GM04504 (cell line): ENCODE data around the gene ST3GAL5.

ENCODE experiments used
- DNase-seq: peaks from one replicate; pipeline ENCODE4 v3.0.0-alpha.2; 2012; ENCODE audit warnings: low read depth

The ST3GAL5 gene

GRCh38 chr2:85790032-85790431 is 98.8 kb downstream of the ST3GAL5 start:
- no peak for DNase-seq

DNA sequence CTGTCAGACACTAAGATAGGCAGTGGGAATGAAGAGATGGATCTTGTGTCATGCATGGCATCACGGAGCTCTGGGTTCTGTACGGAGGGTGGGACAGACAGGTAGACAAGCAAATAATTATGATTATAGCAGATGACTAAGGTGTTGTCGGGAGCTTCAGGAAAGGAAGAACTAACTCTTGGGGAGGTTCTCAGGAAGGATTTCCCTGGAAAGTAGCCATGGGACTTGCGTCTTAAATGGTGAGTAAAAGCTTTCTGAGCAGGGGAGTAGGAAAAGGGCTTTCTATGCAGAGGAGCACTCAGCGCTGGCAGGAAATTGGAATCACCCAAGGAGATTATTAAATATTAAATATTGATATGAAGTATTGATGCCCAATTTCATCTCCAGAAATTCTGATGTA is 99.5 kb downstream of the ST3GAL5 start:
- no peak for DNase-seq

DNA sequence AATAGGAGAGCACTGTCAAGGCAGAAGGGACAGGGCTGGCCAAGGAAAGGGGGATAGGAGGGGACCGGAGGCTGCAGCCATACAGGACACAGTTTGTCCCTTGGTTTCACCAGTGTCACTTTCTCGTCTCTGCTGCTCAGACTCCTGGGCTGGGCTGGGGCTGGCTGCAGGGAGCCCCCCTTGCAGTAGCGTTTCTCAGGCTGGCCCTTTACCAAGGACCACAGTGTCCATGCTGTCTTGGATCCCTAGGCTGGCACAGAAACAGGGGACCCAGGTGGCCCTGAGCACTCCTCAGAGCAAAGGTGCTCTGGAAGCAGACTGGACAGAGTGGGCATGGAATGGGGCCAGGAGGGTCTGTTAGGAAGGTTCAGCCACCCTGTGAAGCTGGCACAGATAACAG is 100.2 kb downstream of the ST3GAL5 start:
- DNase-seq = no peak

DNA sequence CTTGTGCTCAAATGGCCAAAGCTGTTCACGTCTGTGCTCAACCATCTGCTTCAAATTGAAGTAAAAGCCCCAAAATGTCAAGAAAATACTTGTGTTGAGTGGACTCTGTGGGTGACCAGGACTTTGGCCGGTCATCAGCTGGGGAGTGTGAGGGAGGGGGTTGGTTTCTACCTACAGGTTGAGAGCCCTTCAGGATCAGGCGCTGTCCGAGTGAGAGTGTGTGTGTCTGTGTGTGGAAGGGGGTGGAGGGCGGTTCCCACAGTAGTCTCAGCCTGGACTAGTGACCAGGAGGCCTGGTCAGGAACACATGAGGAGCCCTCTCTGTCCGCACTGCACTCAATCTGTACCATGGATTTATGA is 100.8 kb downstream of the ST3GAL5 start:
- no peak for DNase-seq

DNA sequence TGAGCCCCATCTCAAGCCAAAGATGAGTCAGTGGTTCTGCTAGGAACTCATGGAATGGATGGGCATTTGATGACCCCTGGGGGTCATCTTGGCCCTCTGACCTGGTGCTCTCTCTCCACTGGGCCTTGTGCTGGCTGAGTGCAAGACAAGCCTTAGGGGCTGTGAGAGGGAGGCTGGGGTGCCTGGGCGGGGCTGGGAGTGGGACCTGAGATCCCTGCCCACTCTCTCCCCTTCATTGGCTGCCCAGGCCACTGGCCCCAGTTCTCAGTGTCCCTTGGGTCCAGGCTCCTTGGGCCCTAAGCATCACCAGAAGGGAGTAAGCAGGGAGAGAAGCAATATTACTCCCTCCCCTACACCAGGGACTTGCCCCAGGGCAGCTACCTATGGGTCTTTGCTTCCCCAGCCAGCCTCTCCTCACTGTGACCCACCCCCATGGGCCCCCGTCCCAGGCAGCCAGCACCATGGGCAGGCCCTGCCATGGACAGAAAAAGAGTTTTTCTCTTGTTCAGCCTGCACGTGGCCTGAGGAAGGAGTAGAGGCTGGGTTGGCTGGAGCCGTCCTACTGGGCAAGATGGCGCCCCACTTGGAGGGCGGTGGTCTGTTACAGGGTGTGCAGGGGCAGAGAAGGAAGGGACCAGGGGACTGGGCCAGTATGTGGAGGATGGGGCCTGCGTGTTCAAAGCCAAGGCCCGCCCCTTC is 101.4 kb downstream of the ST3GAL5 start:
- no peak for DNase-seq
